Neural progenitor cell (in vitro differentiated cells): ENCODE data around the gene PNMT.

ENCODE experiments used
- EZH2 ChIP-seq: fragments of 200-600 bp; sonication (generic); IDR thresholded peaks from 2 replicates; pipeline ENCODE4 v1.6.1; 2017; ENCODE audit warnings: antibody characterized with exemption, mild to moderate bottlenecking, moderate library complexity
- TF ChIP-seq, protein P1 (sequence below): fragments of 200-600 bp; sonication (generic); IDR thresholded peaks from 2 replicates; pipeline ENCODE4 v1.5.1; 2017; ENCODE audit warnings: antibody characterized with exemption, mild to moderate bottlenecking

DNA sequence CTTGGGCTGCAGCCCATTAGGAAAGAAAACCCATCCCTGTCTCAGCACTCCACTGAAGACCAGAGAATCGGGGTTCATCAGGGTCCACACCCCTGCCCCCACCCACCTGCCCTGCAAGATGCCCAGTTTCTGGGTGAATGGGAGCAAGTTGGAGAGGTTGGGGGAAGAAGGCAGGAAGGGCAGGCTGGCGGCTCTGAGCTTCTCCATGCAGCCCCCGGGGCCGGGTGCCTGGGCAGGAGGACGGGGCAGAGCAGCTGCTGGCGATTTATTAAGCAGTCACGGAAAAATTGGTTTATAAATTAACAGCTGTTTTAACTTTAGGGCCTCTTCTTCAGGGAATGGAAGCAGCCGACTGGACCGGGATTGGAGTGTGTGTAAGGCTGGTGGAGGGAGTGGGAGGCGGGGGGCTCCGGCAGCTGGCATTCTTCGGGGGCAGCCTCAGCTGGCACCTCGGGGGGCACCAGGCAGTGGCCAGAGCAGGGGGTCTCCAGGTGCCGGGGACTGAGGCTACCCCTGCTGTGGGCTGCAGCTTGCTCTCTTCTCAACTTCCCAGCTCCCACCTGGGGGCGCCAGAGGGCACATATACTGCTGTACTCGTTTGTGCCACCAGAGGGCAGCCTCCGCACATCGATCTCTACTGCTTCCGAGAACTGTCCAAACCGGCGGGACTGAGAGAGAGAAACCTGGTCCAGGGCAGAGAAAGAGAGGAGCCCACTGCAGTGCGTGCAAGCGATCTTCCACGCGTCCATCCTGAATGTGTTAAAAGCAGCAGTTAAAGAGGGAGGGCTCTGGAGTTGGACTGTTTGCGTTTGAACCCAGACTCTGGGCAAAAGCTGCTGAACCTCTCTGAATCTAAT is 46.5 kb upstream of the PNMT start:
- TF ChIP-seq, protein P1, sequence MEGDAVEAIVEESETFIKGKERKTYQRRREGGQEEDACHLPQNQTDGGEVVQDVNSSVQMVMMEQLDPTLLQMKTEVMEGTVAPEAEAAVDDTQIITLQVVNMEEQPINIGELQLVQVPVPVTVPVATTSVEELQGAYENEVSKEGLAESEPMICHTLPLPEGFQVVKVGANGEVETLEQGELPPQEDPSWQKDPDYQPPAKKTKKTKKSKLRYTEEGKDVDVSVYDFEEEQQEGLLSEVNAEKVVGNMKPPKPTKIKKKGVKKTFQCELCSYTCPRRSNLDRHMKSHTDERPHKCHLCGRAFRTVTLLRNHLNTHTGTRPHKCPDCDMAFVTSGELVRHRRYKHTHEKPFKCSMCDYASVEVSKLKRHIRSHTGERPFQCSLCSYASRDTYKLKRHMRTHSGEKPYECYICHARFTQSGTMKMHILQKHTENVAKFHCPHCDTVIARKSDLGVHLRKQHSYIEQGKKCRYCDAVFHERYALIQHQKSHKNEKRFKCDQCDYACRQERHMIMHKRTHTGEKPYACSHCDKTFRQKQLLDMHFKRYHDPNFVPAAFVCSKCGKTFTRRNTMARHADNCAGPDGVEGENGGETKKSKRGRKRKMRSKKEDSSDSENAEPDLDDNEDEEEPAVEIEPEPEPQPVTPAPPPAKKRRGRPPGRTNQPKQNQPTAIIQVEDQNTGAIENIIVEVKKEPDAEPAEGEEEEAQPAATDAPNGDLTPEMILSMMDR: peak; percentile 100
- TF ChIP-seq EZH2: peak; percentile 55
